ENCODE results near the gene SLC22A2.

The SLC22A2 gene

GRCh38 chr6:160204710-160205109 is 53.9 kb downstream of the SLC22A2 start:
- H3K9ac ChIP-seq (ENCODE audit: low read depth, low read length) = no peak overlapping the region
- no peak overlapping the region for H3K4me3 ChIP-seq (ENCODE audit: low read length)
- peaks cover 22% of the 10 kb centered on the region for H3K9me3 ChIP-seq (ENCODE audit: insufficient read depth, low read depth, low read length)
- no peak overlapping the region for H3K27ac ChIP-seq (ENCODE audit: low read depth, low read length)
- 94% methylated on average over 1 of the region's 1 CpG for WGBS
- no peaks in the 10 kb centered on the region for H3K36me3 ChIP-seq (ENCODE audit: insufficient read depth, low read length)
- no peaks in the 10 kb centered on the region for H3K27me3 ChIP-seq (ENCODE audit: insufficient read depth, low read length)
- no peaks in the 10 kb centered on the region for H3K4me1 ChIP-seq (ENCODE audit: insufficient read depth, low read length)

GRCh38 chr6:160203953-160204352 is 54.7 kb downstream of the SLC22A2 start:
- Histone ChIP-seq H3K9me3 (ENCODE audit: insufficient read depth, low read depth, low read length) (peaks cover 22% of the 10 kb centered on the region), H3K27me3 (ENCODE audit: insufficient read depth, low read length) (no peaks in the 10 kb centered on the region), H3K36me3 (ENCODE audit: insufficient read depth, low read length) (no peaks in the 10 kb centered on the region), H3K9ac (ENCODE audit: low read depth, low read length) (no peak overlapping the region), H3K4me3 (ENCODE audit: low read length) (no peak overlapping the region), H3K4me1 (ENCODE audit: insufficient read depth, low read length) (no peaks in the 10 kb centered on the region), H3K27ac (ENCODE audit: low read depth, low read length) (no peak overlapping the region)
- WGBS = no CpG with 5 or more reads among the region's 2 CpGs

GRCh38 chr6:160203522-160203921 is 55.1 kb downstream of the SLC22A2 start:
- Histone ChIP-seq H3K9me3 (ENCODE audit: insufficient read depth, low read depth, low read length) (peaks cover 22% of the 10 kb centered on the region), H3K4me3 (ENCODE audit: low read length) (no peak overlapping the region), H3K4me1 (ENCODE audit: insufficient read depth, low read length) (no peaks in the 10 kb centered on the region), H3K36me3 (ENCODE audit: insufficient read depth, low read length) (no peaks in the 10 kb centered on the region), H3K27ac (ENCODE audit: low read depth, low read length) (no peak overlapping the region), H3K9ac (ENCODE audit: low read depth, low read length) (no peak overlapping the region), H3K27me3 (ENCODE audit: insufficient read depth, low read length) (no peaks in the 10 kb centered on the region)

GRCh38 chr6:160203076-160203475 is 55.5 kb downstream of the SLC22A2 start:
- Histone ChIP-seq H3K36me3 (ENCODE audit: insufficient read depth, low read length) (no peaks in the 10 kb centered on the region), H3K27ac (ENCODE audit: low read depth, low read length) (no peak overlapping the region), H3K9ac (ENCODE audit: low read depth, low read length) (no peak overlapping the region), H3K4me3 (ENCODE audit: low read length) (no peak overlapping the region), H3K4me1 (ENCODE audit: insufficient read depth, low read length) (no peaks in the 10 kb centered on the region), H3K27me3 (ENCODE audit: insufficient read depth, low read length) (no peaks in the 10 kb centered on the region), H3K9me3 (ENCODE audit: insufficient read depth, low read depth, low read length) (peaks cover 22% of the 10 kb centered on the region)
- WGBS = 88% methylated on average over 3 of the region's 3 CpGs

- H3K9ac ChIP-seq (ENCODE audit: low read depth, low read length) = no peak overlapping the region
- peaks cover 15% of the 10 kb centered on the region for H3K9me3 ChIP-seq (ENCODE audit: insufficient read depth, low read depth, low read length)
- H3K27me3 ChIP-seq (ENCODE audit: insufficient read depth, low read length) = no peaks in the 10 kb centered on the region
- no peaks in the 10 kb centered on the region for H3K36me3 ChIP-seq (ENCODE audit: insufficient read depth, low read length)
- no peak overlapping the region for H3K4me3 ChIP-seq (ENCODE audit: low read length)
- no peak overlapping the region for H3K27ac ChIP-seq (ENCODE audit: low read depth, low read length)
- 80% methylated on average over 2 of the region's 2 CpGs for WGBS
- H3K4me1 ChIP-seq (ENCODE audit: insufficient read depth, low read length) = no peaks in the 10 kb centered on the region
Observed at GRCh38 chr6:160202411-160202810, 56.2 kb downstream of the SLC22A2 start.

- WGBS = 98% methylated on average over 2 of the region's 2 CpGs
- H3K36me3 ChIP-seq (ENCODE audit: insufficient read depth, low read length) = no peaks in the 10 kb centered on the region
- no peak overlapping the region for H3K27ac ChIP-seq (ENCODE audit: low read depth, low read length)
- H3K4me1 ChIP-seq (ENCODE audit: insufficient read depth, low read length) = no peaks in the 10 kb centered on the region
- H3K4me3 ChIP-seq (ENCODE audit: low read length) = no peak overlapping the region
- no peaks in the 10 kb centered on the region for H3K27me3 ChIP-seq (ENCODE audit: insufficient read depth, low read length)
- H3K9ac ChIP-seq (ENCODE audit: low read depth, low read length) = no peak overlapping the region
- peaks cover 2% of the 10 kb centered on the region; the same call in 1 of the 2 replicates for H3K9me3 ChIP-seq (ENCODE audit: insufficient read depth, low read depth, low read length)
Observed at GRCh38 chr6:160201061-160201460, 57.6 kb downstream of the SLC22A2 start.

GRCh38 chr6:160198606-160199211 is 59.9 kb downstream of the SLC22A2 start:
- 90% methylated on average over 2 of the region's 3 CpGs for WGBS
- no peak overlapping the region for H3K4me3 ChIP-seq (ENCODE audit: low read length)
- H3K4me1 ChIP-seq (ENCODE audit: insufficient read depth, low read length) = no peaks in the 10 kb centered on the region
- no peaks in the 10 kb centered on the region for H3K27me3 ChIP-seq (ENCODE audit: insufficient read depth, low read length)
- H3K27ac ChIP-seq (ENCODE audit: low read depth, low read length) = no peak overlapping the region
- peaks cover 16% of the 10 kb centered on the region for H3K9me3 ChIP-seq (ENCODE audit: insufficient read depth, low read depth, low read length)
- no peak overlapping the region for H3K9ac ChIP-seq (ENCODE audit: low read depth, low read length)
- no peaks in the 10 kb centered on the region for H3K36me3 ChIP-seq (ENCODE audit: insufficient read depth, low read length)

GRCh38 chr6:160197662-160198061 is 61.0 kb downstream of the SLC22A2 start:
- no peaks in the 10 kb centered on the region for H3K27me3 ChIP-seq (ENCODE audit: insufficient read depth, low read length)
- no peak overlapping the region for H3K27ac ChIP-seq (ENCODE audit: low read depth, low read length)
- H3K9me3 ChIP-seq (ENCODE audit: insufficient read depth, low read depth, low read length) = peaks cover 26% of the 10 kb centered on the region
- no peaks in the 10 kb centered on the region for H3K4me1 ChIP-seq (ENCODE audit: insufficient read depth, low read length)
- no peak overlapping the region for H3K4me3 ChIP-seq (ENCODE audit: low read length)
- H3K9ac ChIP-seq (ENCODE audit: low read depth, low read length) = no peak overlapping the region
- H3K36me3 ChIP-seq (ENCODE audit: insufficient read depth, low read length) = no peaks in the 10 kb centered on the region

- H3K27me3 ChIP-seq (ENCODE audit: insufficient read depth, low read length) = no peaks in the 10 kb centered on the region
- H3K9me3 ChIP-seq (ENCODE audit: insufficient read depth, low read depth, low read length) = peaks cover 29% of the 10 kb centered on the region
- no peak overlapping the region for H3K4me3 ChIP-seq (ENCODE audit: low read length)
- 100% methylated on average over 1 of the region's 1 CpG for WGBS
- H3K27ac ChIP-seq (ENCODE audit: low read depth, low read length) = no peak overlapping the region
- no peaks in the 10 kb centered on the region for H3K4me1 ChIP-seq (ENCODE audit: insufficient read depth, low read length)
- no peak overlapping the region for H3K9ac ChIP-seq (ENCODE audit: low read depth, low read length)
- no peaks in the 10 kb centered on the region for H3K36me3 ChIP-seq (ENCODE audit: insufficient read depth, low read length)
Observed at GRCh38 chr6:160194808-160195207, 63.8 kb downstream of the SLC22A2 start.

GRCh38 chr6:160192840-160193239 is 65.8 kb downstream of the SLC22A2 start:
- no peak overlapping the region for H3K9ac ChIP-seq (ENCODE audit: low read depth, low read length)
- H3K9me3 ChIP-seq (ENCODE audit: insufficient read depth, low read depth, low read length) = peaks cover 29% of the 10 kb centered on the region
- no peaks in the 10 kb centered on the region for H3K36me3 ChIP-seq (ENCODE audit: insufficient read depth, low read length)
- no peaks in the 10 kb centered on the region for H3K4me1 ChIP-seq (ENCODE audit: insufficient read depth, low read length)
- H3K4me3 ChIP-seq (ENCODE audit: low read length) = no peak overlapping the region
- H3K27me3 ChIP-seq (ENCODE audit: insufficient read depth, low read length) = no peaks in the 10 kb centered on the region
- WGBS = no CpG with 5 or more reads among the region's 1 CpG
- H3K27ac ChIP-seq (ENCODE audit: low read depth, low read length) = no peak overlapping the region

- Histone ChIP-seq H3K36me3 (ENCODE audit: insufficient read depth, low read length) (no peaks in the 10 kb centered on the region), H3K4me1 (ENCODE audit: insufficient read depth, low read length) (no peaks in the 10 kb centered on the region), H3K27ac (ENCODE audit: low read depth, low read length) (no peak overlapping the region), H3K9me3 (ENCODE audit: insufficient read depth, low read depth, low read length) (peaks cover 31% of the 10 kb centered on the region), H3K4me3 (ENCODE audit: low read length) (no peak overlapping the region), H3K9ac (ENCODE audit: low read depth, low read length) (no peak overlapping the region), H3K27me3 (ENCODE audit: insufficient read depth, low read length) (no peaks in the 10 kb centered on the region)
Observed at GRCh38 chr6:160190973-160191372, 67.6 kb downstream of the SLC22A2 start.

GRCh38 chr6:160190081-160190480 is 68.5 kb downstream of the SLC22A2 start:
- Histone ChIP-seq H3K27ac (ENCODE audit: low read depth, low read length) (no peak overlapping the region), H3K36me3 (ENCODE audit: insufficient read depth, low read length) (no peaks in the 10 kb centered on the region), H3K27me3 (ENCODE audit: insufficient read depth, low read length) (no peaks in the 10 kb centered on the region), H3K9ac (ENCODE audit: low read depth, low read length) (no peak overlapping the region), H3K9me3 (ENCODE audit: insufficient read depth, low read depth, low read length) (peaks cover 29% of the 10 kb centered on the region), H3K4me1 (ENCODE audit: insufficient read depth, low read length) (no peaks in the 10 kb centered on the region), H3K4me3 (ENCODE audit: low read length) (no peak overlapping the region)
- WGBS = 91% methylated on average over 1 of the region's 1 CpG
